Uterus (tissue), 2 donors: ENCODE measurements around the gene DTNBP1.

Experiments
- CTCF ChIP-seq, 4 experiments: fragments of 200-600 bp in 2 of 4; fragments of 450-650 bp in 2 of 4; sonication (generic) in 2 of 4; IDR thresholded peaks; one replicate each; pipeline ENCODE4 v1.5.1; 2016 to 2019; ENCODE audit warnings: antibody characterized with exemption in 4 of 4, mild to moderate bottlenecking in 2 of 4, moderate library complexity in 1 of 4
- POLR2A ChIP-seq, 2 donors: fragments of 450-650 bp; IDR thresholded peaks; one replicate each; pipeline ENCODE4 v1.6.1; 2016; ENCODE audit warnings: antibody characterized with exemption in 2 of 2, mild to moderate bottlenecking in 1 of 2, moderate library complexity in 1 of 2

DNA sequence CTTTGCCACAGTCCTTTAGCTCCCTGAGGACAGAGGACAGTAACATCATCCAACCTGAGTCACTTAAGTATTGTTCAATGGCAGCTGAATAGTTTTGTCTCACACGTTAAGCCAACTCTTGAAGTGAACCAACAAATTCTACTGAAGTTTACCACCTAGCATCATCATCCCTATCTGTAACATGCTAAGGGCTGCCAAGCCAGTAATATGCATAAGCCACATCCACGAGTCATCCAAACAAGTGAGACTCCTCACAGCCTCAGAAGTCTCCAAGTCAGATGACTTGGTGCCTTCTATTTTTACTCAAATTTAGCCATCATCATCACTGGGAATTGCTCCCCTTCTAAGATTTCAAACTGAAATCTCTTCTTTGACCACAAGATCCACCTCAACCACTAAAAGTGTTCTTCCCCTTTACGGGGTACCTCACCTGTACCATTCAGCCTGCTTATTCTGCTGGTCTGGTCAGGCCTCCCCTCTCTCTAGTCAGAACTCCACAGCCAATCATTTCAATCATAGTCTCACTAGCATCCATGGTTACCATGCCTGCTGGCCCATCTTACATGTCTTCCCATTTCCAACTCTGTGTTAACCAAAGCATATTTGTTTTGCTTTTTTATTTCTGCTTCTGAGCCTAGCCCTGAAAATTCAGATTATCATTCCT, 73.7 kb downstream of the DTNBP1 start:
- TF ChIP-seq CTCF (IDR thresholded peaks at IDR 0.05) = no peak
- no peak for TF ChIP-seq POLR2A (IDR thresholded peaks at IDR 0.05)
